Stimulated activated CD8-positive, alpha-beta memory T cell treated with anti-CD3 and anti-CD28 coated beads, Interleukin-2, amount 100 ng/mL, for 1 hour (primary cell): ENCODE measurements around the gene MYZAP.
"Not testable (repeated sequence)": the region's sequence is repeated elsewhere in the genome, so short reads cannot be mapped to it uniquely, and the experiment has no call there.

Experiments used
- DNase-seq, 2 donors: peaks; one replicate each; pipeline ENCODE4 v3.0.0-alpha.2; 2020; ENCODE audit warnings: low read depth in 2 of 2

MYZAP gene

DNA sequence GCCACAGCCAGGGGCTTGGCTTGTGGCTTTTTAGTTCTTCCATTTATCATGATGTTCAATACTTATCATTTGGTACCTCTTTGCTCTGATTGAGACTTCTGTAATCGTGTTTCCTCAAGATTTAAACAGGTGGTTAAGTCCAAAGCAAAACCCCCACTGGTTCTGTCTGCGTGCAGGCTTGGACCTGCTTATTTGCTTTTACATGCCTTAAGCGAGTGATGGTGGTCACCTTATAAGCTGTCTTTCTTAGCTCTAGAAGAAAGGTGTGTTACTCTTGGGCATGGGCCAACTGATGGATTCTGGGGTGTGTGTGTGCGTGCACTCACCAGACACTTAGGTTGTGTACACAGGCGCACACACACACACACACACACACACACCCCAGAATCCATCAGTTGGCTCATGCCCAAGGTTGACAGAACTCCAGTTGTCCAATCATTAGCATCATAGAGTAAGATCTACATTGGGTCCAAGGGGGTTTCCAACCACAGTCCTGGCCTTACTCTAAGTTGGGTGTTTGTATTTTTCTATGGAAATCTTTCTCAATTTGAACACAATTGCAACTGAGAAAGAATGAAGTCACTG, 1.2 kb downstream of the MYZAP start:
- no peak for DNase-seq

DNA sequence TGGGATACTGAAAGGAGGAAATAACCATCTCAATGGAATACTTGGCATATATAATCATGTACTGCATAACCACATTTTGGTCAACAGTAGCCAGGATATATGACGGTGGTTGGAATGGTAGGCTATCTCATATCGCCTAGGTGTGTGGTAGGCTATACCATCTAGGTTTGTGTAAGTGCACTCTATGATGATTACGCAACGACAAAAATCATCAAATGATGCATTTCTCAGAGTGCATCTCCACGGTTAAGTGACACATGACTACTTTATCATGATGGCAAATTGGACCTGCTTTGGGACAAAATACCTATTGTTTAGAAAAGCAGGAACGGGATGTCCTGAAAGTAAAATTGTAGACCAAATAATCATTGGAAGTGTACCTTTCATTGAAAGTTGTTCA, 2.8 kb downstream of the MYZAP start:
- DNase-seq, result no peak

DNA sequence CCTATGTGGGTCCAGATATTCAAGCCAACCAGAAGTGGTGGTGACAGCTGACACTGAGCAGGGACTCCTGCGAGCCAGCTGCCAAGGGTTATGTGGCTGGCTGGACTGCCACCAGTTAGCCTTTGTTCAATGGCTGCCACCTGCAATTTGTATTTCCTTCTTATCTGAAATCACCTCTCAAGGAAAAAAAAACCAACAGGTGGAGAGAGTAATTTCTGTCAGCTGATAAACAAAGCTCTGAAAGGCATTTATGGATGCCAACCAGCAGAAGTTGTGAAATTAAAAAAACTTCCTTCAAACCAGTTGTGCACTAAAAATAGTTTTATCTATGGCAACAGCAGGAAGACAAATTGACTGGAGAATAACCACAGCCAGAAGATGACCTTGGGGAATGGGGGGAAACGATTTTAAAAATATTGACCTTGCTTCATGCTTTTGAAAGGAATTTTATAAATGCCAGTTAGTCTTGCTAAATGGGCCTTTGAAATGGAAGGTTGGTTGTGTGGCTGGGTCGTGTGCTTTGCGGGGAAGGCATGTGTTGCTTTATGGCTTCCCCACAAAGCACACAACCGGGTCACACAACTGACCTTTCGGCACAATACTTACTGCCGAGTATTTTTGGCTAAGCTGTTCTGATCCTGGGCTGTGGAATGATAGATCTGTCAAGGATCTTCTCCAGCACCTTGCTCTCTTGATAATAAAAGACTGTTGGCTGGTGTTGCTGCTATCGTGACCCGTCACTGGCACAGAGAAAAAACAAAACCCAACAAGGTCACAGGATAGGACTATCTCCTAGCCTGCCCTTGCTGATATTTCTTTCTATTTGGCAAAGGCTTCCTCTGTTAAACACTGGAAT, 3.5 kb downstream of the MYZAP start:
- no peak for DNase-seq

DNA sequence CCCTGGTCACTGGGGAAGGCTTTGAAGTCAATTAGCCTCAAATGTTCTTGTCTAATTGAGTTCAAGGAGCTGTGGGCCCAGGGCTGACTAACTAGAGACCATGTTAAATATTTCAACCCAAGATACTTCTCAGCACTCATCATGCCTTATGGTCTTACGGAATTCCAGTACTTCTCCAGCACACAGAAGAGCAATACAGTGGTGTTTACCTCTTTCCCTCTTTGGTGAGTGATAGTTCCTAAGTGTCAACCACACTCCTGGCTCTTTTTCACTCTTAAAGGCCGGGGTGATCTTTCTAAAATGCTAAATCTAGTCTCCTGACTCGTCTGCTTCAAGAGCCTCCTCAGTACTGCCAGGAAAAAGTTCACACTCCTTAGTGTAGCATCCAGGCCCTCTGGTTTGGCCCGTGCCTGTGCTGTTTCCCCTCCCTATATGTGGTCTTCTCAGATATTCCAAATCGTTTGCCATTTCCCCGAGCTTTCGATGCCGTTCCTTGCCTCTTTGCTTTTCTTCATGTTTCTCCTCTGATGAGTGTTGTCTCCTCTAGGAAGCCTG, 4.7 kb downstream of the MYZAP start:
- DNase-seq, result no peak

DNA sequence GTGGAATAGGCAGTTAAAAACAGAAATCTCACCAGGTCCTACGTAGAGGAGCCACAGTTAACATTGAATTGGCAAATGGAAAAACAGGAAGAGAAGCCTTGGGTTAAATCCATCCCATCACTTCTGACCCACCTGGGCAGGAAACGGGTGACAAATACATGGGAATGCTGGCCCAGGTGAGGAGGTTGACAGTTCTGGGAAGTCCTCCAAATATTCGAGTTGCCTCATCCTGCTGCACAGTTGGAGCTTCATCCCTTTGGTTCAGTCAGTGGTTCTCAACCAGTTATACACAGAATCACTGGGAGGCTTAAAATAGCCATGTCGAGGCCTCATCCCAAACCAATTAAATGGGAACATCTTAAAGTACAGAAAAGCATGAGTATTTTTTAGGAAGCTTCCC, 5.3 kb downstream of the MYZAP start:
- DNase-seq, result no peak

DNA sequence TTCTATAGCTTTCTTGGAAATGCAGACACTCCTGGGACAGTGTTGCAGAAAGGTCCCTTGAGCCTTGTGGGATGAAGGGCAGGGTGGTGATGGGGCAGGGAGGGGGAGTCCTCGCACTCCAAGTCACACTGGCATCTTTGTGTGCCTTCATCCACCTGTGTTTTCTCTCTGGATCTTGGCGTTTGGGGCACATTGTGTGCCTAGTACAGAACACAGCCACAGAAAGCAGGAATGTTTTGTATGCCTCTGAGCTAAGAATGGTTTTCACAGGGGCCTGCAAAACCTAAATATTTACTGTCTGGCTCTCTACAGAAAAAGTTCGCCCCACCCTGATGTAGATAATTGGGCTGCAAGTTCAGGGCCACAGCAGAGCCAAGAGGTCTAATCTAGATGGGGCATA, 5.7 kb downstream of the MYZAP start:
- DNase-seq, result no peak

DNA sequence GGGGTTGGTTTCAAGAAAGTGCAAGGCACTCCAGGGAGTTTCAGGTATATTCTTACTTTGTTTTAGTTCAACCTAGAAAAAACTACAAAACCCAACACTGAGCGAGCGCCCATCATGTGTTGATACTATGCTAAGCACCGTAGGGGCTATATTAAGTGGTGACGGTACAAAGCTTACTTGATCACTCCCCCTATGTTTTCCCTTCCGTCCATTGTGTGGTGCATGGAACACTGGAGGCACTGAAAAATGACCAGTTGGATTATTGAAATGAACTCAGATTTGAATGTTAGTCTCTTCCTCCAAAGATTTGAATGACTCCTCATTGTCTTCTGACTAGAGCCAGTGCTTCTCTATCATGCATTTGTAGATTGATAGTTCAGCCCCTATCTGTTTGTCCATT, 6.6 kb downstream of the MYZAP start:
- no peak for DNase-seq

DNA sequence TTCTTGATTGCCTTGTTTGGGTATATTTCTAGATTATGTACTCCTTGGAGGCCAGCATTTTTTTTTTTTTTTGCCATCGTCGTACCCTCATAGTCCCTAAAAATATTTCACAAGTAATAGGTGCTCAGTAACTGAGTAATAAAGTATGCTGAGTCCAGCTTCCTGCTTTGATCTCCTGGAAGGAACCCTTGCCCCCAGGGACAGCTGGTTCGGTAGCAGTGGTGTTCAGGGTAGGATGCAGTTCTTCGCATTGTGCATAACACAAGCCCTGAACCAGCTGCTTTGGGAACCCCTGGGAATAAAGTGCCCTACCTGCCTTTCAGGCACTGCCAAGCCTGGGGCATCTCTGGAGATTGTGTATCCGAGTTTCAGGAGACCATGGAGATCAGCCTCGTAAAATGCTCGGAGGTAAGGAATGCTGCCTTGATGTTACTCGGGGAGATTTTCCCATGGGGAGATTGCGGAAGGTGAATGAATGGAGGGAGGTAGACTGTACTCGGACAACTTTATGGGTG, 7.6 kb downstream of the MYZAP start:
- DNase-seq, result no peak

DNA sequence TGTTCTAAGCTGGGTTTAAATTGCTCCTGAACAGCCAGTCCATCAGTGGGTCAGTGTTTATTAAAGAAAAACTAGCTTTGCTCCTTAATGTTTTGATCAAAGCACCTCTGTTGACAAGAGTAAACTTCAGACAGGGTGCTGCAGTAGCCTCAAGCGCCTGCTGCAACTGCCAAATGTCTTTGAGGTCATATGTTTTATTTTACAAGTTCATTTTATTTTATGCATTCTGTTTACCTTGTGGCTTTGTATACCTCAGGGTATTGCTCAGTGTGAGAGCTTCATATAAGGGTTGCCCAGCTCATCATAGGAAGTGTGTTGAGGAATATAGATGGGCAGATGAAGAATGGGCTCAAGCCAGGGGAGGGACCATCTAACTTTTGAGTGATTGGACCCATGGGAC, 8.5 kb downstream of the MYZAP start:
- no peak for DNase-seq

DNA sequence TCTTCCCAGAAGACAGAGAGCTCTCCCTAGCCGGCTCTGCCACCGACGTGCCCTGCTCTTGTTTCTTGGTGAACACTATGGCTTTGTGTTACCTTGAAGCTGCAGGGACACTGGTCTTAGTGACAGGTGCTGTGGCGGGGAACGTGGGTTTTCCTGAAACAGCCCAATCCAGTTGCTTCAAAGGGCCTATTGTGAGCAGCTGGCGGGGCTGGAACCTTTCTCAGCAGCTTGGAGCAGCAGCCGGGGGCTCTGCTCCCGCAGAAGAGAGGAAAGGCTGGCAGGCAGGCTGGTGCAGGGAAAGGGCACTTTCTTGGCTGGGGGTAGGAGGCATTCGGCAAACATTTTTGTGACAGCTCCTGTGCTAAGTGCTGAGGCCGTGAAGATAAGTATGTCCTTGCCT, 12.8 kb downstream of the MYZAP start:
- no peak for DNase-seq

DNA sequence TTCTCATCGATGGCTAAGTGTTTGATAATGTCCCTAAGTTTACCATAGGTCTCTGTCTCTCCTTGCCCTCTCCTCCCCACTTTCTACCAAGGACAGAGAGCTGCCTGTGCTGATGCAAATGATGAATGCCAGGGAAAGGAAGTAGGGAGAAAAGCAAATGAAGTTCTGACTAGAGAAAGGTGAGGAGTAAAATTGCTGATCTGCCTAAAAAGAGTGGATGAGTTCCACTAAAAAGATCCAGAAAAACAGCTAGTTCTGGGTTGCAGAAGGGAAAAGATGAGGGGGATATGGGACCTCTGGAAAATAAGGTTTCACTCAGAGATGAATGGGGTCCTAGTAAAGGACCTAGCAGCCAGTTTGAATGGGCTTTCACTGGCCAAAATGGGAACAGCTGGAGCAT, 13.8 kb downstream of the MYZAP start:
- no peak for DNase-seq

DNA sequence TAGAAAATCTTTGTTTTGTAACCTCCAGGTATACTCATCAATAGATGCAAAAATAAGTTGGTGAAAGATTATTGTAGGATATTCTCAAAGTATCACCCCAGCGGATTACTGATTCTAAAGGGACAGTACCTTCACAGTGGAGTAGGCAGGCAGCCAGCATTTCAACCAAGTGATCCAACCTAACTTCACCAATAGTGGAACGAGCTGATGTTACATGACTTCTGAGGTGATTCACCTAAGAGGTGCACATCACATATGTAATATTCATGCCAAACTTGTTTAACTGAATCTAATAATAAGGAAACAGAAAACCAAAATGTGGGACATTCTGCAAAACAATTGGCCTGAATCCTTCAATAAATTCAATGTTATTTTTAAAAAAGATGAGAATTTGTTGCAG, 14.3 kb downstream of the MYZAP start:
- no peak for DNase-seq

DNA sequence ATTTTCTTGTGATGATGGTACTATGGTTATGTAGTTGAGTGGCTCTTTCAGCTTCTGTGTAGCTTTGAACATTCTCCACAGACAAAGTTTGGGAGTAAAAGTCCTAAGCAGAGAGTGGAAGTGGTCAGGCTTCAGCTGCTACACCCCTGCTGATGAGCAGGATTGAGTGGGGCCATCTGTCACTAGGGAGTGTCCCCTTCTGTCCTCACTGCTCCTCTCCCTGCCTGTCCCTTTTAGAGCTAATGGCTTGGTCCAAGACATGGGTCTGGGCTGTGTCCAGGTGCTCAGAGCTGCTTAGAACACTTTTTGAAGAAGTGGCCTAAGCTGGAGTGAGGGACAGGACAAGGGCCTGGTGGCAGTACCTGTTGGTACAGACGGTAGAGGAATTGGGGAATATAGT, 15.1 kb downstream of the MYZAP start:
- no peak for DNase-seq

DNA sequence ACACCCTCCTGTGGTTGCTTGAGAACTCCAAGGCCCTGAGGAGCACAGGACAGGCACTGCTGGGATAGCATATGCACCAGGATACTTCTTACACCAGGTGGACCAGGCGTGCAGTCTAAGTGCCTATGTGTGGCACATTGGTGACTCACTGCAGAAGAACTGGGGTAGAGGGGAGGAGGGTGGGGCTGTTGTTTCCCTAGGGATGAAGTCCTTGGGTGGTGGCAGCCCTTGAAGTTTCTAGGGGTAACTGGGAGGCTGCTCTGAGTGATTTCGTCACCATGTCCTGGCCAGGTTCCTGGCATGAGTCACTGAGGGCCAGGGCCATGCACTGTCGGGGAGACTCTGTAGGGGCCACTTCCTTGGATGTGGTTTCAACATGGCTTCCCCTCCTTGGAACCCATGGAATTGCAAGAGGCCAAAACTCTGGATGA, 15.9 kb downstream of the MYZAP start:
- no peak for DNase-seq

DNA sequence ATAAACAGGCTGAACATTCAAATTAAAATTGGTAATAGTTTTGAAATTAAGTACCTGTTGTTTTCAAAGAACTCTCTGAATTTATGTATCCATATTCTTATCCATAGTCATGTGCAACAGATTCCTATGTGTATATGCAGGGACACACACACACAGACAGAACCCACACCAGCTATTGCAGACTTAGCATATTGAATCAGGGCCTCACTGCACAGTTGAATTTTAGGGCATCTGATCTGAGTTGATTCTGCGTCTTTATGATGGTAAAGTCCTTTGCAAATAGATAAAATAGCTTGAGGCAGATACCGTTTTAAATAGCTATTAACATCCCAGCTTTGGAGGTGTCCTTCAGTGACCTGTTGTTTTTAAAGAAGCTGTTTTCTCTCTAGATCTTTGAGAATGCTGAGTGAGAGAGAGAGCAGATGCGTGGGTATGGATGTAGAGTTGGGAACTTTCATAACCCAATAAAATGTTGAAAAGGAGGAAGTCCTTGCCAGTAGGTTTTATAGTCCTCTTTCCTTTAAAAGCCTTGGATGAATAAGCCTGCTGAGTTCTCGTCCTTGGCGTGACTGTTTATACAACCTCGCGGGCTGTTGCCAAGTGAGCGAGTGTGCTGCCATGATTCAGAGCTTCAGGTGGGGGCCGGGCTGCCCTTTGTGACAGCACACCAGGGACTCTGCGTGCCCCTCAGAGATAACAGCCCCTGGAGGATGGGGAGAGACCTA, 18.3 kb downstream of the MYZAP start:
- DNase-seq, result no peak

DNA sequence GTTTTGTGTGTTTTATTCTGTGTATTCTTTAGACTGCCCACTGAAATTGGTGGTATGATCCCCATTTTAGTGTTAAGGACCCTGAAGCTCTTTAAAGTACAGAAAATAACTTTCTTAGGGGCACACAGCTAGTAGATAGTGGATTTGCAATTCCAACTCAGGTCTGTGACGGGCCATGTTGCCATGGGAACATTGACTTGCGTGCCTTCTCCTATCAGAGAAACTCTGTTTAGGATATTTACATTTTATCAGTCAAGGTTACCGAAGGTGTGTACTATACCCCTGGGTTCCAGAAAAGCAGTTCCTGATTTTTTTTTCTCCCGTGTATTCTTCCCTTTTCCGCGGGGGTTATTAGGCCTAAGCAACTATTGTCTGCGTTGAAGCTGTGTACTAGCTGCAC, 19.4 kb downstream of the MYZAP start:
- no peak for DNase-seq

DNA sequence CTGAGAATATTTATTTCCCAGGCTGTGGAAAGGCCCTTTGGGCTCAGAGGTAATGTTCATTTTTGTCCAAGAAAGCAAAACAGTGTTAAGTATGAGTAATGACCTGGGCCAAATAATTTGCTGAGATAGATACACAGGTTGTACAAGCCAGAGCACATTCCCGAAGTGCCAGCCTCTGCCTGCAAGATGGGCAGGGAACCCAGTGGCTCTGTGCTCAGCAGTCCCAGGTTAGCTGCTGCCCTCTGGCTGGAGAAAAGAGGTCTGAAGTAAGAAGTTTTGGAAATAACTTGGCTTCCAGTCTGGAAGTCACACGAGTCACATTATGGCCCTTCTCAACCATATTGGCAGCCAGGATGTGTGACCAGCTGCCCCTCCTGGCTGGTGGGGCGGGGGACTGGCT, 20.2 kb downstream of the MYZAP start:
- DNase-seq, result no peak

DNA sequence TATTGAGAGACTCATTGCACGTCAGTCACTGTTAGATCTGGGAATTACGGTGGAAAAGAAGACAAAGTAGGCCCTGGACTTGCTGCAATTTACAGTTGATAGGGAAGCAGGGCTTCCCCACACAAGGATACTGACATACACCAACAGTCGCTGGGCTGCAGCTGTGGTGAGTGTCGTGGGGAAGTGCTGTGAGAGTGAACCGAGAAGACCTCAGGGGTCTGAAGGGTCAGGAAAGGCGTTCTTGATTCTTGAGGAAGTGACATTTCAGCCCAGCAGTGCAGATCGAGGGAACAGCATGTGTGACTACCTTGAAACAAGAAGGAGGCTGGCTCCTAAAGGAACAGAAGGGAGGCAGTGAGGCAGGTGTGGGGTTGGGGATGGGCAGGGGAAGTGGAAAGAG, 22.5 kb downstream of the MYZAP start:
- DNase-seq, result no peak

DNA sequence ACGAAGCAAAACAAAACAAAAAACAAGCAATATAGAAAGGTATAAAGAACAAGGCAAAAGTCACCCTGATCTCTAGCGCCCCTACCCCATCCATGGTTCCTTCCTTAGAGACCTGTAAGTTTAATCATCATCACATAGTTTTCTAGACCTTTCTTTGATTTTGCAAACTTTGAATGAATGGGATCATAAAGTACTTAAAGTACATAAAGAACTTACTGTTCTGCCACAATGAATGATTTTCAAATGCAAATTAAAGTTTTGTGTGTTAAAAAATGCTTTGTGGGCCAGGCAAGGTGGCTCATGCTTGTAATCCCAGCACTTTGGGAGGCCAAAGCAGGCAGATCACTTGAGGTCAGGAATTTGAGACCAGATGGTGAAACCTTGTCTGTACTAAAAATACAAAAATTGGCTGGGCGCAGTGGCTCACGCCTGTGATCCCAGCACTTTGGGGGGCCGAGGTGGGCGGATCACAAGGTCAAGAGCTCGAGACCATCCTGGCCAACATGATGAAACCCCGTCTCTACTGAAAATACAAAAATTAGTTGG, 24.3 kb downstream of the MYZAP start:
- DNase-seq, result not testable (repeated sequence)

DNA sequence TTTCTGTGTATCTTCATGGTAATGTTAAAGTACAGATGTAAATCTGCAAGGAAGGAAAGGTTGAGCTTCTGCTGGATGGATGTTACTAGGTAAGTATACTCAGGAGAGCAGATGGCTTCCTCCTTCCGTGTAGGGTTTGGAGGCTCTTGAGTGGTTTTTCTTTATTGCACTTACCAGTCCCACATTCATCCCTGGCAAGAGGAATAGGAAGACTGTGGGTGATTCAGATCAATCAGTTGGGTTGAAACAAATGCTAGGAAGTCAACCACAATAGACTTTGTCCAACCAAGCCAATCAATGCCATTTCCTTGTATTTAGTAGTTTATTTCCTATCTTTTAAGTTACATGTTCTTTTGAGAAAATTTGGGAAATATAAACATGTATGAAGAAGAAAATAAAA, 26.6 kb downstream of the MYZAP start:
- DNase-seq, result no peak

DNA sequence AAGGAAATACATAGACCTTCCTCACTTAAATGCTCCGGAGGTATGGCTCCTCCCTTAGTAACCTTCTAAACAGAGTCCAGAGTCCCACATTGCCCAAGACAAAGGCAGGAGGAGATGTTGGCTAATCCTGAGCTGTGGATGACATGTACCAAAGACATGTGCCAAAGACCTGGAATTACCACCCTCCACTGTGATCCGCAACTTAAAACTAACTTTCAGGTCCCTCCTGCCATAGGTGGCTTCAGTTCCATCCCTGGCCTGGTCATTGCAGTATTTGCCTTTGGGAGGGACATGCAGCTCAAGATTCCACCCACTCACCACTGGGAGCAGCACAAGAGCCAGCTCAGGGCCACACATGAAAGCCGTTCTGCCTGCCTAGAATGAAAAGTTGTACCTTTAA, 28.0 kb downstream of the MYZAP start:
- no peak for DNase-seq

DNA sequence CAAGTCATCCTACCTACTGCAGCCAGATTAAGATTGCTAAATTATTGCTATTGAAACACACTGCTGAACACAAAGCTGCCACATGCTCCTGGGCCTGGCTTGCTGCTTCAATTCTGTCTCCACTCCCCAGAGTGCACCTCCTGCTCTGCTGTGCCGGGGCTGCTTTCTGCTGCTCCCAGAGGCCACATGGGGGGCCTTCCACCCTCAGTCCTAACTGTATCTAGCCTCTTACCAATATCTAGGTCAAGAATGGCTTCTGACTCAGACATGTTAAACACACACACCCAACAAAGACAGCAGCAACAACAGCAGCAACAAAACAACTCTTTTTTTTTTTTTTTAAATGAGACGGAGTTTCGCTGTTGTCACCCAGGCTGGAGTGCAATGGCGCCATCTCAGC, 33.0 kb downstream of the MYZAP start:
- DNase-seq, result no peak
